ENCODE data around the gene ESRP2. TPM values are rescaled to one million over a fixed set of nuclear protein-coding genes. Genes with fewer than 3 reads are reported as not detected.

ESRP2 gene
- total and polyA plus RNA-seq, 9 of the 15 experiments (the other 6 are each of a cell fraction or from before 2014, with no cell fraction given): 0.05 to 0.15 (median 0.07) TPM; not detected in 6

DNA sequence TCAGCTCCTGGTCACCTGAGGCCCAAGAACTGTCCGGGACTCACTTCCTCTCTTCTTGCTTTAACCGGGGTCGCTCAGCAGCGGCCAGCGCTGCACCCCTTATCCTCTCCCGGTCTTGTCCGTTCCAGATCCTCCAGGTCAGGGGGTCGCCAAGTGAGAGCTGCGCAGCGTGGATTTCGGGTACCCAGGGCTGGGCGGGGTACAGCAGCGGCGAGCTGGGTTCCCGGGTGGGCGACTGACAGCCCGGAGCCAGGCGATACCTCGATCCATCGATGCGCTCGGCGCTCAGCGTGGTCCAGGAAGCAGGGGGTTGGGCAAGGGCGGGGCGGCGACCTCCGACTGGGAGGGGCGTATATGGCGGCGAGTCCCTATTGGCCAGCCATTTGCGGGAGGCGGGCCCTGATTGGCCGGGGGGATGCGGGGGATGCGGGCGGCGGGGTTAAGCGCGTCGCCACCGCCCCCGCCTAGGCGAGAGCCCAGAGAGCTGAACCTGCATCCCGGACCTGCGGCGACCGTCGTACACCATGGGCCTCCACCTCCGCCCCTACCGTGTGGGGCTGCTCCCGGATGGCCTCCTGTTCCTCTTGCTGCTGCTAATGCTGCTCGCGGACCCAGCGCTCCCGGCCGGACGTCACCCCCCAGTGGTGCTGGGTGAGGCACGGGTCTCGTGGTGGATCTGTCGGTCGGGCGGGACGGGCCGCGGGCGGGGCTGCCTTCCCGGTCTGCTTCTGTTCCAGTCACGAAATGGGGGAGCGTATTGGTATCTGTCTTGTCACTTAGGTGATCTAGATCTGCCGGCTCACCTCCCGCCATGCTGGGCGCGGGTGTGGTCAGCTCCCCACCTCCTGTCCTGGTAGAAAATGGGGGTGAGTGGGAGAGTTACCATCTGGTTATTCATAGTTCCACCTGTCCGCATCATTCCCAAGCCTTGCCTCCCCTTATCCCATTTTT is 9.3 kb upstream of the ESRP2 start, which contains the start of gene PLA2G15 (continued):
- TF ChIP-seq SMAD1 (IDR thresholded peaks at IDR 0.05; ENCODE audit: low read depth, low read length, partially characterized antibody) (no peak), SRF (CRISPR knock-in tag; IDR thresholded peaks at IDR 0.05) (no peak; a peak in 1 of 4 replicates), ZNF583 (CRISPR knock-in tag; IDR thresholded peaks at IDR 0.05) (no peak), CBX2 (IDR thresholded peaks at IDR 0.05; ENCODE audit: insufficient read depth, low read length, poor library complexity, severe bottlenecking) (no peak), MYBL2 (IDR thresholded peaks at IDR 0.05; ENCODE audit: low read depth) (no peak), MYBL2 (CRISPR knock-in tag; IDR thresholded peaks at IDR 0.05; ENCODE audit: borderline replicate concordance) (no peak), ZBED1 (IDR thresholded peaks at IDR 0.05) (no peak; the same call in 1 of the 2 replicates), POU5F1 (IDR thresholded peaks at IDR 0.05; ENCODE audit: borderline replicate concordance, low read depth, low read length, partially characterized antibody) (no peak), RCOR1 (IDR thresholded peaks at IDR 0.05; ENCODE audit: borderline replicate concordance in 1 of 2, low read depth in 2 of 2, low read length in 2 of 2) (0 out of 4 replicates have a peak, but pooled peaks of 1 of the 2 experiments have one; percentile 32), BRD4 (IDR thresholded peaks at IDR 0.05) (no peak), SMARCC2 (IDR thresholded peaks at IDR 0.05; ENCODE audit: low read depth) (no peak), THAP7 (CRISPR knock-in tag; IDR thresholded peaks at IDR 0.05) (no peak), ILF3 (IDR thresholded peaks at IDR 0.05; ENCODE audit: borderline replicate concordance) (no peak), FOSL1 (tag; conservative IDR thresholded peaks at IDR 0.05) (no peak), TEAD4 (IDR thresholded peaks at IDR 0.05; ENCODE audit: low read length) (no peak), TEAD4 (CRISPR knock-in tag; IDR thresholded peaks at IDR 0.05; ENCODE audit: borderline replicate concordance) (no peak), TRIM25 (IDR thresholded peaks at IDR 0.05; ENCODE audit: borderline replicate concordance) (no peak), ZSCAN29 (IDR thresholded peaks at IDR 0.05) (no peak), E4F1 (CRISPR knock-in tag; IDR thresholded peaks at IDR 0.05; ENCODE audit: borderline replicate concordance) (no peak), NFATC3 (IDR thresholded peaks at IDR 0.05) (no peak), DMBX1 (CRISPR knock-in tag; IDR thresholded peaks at IDR 0.05; ENCODE audit: borderline replicate concordance) (no peak), ZNF3 (CRISPR knock-in tag; IDR thresholded peaks at IDR 0.05) (no peak), RB1 (IDR thresholded peaks at IDR 0.05; ENCODE audit: low read depth) (peak; percentile 60; the same call in 1 of the 2 replicates), ELF2 (CRISPR knock-in tag; IDR thresholded peaks at IDR 0.05) (peak; percentile 87), FOXK1 (CRISPR knock-in tag; IDR thresholded peaks at IDR 0.05; ENCODE audit: borderline replicate concordance) (no peak)

All from K562 (cell line).